TTC549 (cell line): Measurements from ENCODE around the gene CSK.

Experiments used
- FAIRE-seq: peaks from 2 replicates; lab custom pipeline; 2012; peaks lifted over from hg19 to GRCh38; lab: Jason Lieb, UNC

The CSK gene

DNA sequence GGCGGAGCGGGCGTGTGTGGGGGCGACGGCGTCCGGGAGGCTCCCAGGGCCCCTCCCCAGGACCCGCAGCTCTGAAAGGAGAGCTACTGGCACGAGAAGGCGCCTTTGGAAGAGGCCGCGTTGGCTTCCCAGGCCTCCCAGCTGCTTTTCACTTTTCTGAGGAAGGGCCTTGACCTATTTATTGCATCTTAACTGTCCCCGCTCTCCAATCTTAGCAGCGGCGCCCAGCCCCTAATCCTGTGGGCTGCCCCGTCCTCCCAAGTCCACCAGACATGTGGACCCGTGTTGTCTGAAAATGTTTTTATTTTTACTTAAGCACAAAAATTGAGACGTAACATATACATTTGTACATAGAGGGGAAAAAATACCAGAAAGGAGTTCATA, 61.6 kb downstream of the CSK start:
- FAIRE-seq = no peak

DNA sequence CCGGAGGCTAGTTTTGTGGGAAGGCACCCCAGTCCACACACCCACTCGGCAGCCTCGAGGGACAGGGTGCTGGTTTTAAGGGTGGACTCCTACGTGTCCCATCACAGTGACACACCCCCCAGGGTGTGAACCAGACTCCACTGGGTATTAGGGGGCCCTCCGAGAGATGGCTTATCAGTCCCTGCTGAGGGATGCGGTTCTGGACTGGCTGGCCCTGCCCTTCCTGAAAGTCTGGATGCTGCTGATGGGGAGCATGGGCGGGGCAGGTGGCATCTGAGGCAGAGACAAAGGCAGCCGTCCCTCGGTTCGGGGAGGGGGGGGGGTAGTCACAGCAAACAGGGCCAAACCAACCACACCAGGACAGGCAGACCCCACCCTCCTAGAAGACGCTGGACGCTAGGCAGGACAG, 62.0 kb downstream of the CSK start:
- no peak for FAIRE-seq

DNA sequence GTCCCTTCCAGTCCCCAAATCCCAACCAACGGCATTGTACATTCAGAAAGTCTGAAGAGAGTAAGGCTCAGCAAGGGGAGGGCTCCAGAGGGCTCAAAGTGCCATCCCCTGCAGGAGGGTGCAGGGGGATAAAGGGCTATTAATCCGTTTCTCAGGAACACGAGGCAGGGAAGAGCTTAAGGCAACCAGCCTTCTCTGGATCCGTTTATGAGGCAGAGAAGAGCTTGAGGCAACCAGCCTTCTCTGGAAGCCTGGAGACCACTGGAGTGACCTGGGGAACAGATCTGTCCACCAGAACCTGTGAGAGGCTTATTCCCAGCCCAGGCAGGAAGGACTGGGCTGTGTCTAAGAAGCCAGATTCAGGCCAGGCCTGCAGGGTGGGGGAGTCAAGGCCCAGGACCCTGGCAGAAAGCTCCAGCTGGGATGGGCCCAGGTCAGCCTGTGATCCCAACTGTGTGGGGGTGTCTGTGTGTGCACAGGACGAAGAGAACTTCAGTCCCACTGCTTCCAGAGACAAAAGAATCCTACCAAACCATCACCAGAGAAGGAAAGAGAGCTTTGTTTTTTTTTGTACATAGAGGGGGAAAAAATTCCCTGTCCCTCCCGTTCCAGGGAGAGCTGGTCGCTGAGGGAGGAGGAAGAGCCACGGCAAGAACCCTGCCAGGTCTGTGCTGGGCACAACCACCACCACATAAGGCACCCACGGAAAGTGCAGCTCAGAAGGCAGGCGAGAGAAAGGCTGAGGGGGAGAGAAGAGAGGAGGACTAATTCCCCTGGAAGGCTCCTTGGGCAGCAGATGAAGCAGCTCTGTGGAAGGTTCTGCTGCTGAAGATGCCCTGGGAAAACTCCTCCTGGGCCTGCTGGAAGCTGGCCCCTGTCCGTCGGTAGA, 62.7 kb downstream of the CSK start:
- FAIRE-seq = no peak

DNA sequence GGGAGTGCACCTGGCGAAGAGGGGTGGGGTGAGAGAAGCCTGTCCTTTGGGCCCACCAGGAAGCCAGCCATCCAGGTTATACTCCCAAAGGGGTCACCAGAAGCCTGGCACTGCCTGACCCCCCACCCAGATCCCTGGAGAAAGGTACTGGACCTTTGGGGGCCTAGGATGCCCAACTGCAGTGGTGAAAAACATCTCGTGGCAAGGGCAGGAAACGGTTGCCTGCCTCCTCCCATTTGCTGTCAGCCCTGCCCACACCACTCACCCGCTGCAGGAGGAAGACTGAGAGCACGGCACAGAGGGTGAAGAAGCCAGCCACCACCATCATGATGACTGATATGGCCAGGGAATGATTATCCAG, 63.3 kb downstream of the CSK start:
- no peak for FAIRE-seq

DNA sequence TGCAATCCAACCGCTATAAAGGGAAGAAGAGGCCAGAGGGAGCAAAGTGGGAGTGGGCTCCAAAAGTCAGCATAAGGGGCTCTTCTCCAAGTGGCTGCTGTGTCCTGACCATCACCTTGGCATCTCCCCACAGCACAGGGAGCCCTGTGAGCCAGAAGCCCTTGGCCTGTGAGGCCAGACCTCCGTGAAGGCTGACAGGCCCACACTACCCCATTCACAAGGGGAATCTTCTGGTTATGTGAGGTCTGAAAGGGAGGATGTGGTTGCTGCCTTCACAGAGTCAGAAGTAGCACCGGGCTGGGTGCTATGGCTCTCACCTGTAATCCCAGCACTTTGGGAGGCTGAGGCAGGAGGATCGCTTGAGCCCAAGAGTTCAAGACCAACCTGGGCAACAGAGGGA, 63.7 kb downstream of the CSK start:
- FAIRE-seq = no peak

DNA sequence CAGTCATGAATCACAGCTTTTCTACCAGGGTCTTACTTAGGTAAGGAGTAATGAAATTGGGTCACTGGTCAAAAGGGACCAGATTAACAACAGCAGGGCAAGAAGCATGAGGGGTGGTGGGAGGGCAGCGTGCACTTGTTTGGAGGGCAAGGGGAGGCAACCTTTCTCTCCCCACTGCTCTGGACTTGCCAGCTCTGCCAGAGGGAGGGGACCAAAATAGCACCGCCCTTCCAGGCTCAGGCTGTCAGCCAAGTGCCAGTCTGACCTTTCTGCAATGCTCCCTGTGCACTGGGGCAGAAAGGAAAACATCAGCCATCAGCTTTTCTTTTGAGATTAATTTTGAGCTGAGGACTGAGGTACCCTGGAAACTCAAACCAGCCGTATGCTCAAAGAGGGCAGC, 65.6 kb downstream of the CSK start:
- FAIRE-seq = no peak

DNA sequence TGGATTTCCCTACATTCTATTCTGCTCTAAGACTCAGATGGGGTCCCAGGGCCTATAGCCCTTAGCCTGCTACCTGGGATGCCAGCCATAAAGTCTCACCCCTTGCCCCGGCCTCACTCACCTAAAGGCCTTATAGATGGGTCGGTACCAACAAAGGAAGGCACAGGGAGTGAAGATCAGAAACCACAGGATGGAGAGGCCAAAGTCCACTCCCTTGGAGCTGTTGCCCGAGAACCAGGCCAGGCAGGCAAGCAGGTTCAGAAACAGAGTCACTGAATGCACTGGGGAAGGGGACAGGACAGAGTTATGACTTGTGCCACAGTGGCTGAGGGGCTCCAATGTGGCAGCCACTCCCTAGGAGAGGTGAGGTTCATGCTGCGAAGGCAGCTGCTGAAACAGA, 68.5 kb downstream of the CSK start:
- no peak for FAIRE-seq

DNA sequence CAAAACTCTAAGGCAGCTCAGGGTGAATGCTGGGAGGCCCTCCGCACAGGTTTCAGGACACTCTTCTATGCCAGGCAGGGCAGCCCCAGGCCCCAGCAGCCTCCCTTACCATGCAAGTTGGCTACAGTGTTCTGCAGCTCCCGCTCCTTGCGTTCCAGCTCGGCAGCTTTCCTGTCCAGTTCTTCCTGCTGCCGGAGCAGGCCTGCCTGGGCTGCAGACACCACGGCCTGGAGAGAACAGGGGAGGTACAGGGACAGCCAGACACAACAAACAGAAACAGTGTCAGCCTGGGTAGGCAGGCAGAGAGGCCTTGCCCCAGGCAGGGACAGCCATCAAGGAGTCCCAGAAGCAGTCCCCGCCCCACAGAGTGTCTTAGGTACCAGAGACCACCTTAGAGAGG, 70.1 kb downstream of the CSK start:
- no peak for FAIRE-seq
